Adrenal gland (tissue), 5 donors: ENCODE data around the gene EFHC1.

Experiments used
- POLR2A ChIP-seq, 2 donors: fragments of 450-650 bp; IDR thresholded peaks; one replicate each; pipeline ENCODE4 v1.6.1; 2017; ENCODE audit warnings: antibody characterized with exemption in 2 of 2, mild to moderate bottlenecking in 2 of 2, moderate library complexity in 1 of 2
- TF ChIP-seq, protein P1 (sequence below), 6 experiments: fragments of 450-650 bp in 4 of 6; fragments of 200-600 bp in 2 of 6; sonication (generic) in 1 of 6; IDR thresholded peaks; 1 replicate in 5 of 6; 2 replicates in 1 of 6; pipeline versions ENCODE4 v1.5.1 to v1.8.0; 2016 to 2021; ENCODE audit warnings: antibody characterized with exemption in 6 of 6, mild to moderate bottlenecking in 2 of 6, moderate library complexity in 1 of 6
- donor health status: DM: no; HTN: no; CAD: no.

DNA sequence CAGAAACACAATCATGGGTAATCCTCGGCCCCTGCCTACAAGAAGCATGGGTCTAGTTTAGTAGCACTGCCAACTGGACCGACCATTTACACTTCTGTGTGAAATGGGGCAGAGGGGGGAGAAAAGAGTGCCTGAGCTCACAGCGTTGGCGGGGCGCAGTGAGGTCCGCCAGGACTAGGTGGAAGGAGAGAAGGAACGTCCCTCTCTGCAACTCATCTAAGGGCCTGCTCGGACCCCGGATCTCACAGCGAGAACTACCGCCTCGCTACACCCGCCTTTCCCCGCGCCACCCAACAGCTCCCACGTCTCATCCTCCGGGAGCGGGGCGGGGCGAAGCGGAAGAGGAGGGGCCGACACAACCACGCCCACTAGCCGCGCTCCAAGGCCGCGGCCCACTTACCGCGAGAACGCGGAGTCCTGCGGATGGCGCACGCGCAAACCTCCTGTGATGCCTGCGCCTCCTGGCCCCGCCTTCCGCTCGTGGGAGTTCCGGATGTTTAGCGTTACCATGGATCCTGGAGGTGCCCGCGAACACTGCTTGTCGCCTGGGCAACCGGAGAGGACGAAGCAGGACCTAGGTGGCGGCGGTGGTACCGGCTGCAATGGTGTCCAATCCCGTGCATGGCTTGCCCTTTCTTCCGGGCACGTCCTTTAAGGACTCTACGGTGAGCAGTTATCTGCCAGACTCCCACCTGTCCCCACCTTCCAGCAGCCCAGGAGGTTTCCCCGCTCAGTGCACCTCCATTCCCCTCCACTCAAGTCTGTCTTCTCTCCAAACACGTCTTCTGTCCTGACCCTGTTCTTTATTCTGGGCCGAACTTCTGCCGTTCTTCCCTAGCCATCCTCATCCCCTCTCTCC lies at the start of gene EFHC1:
- TF ChIP-seq, protein P1, sequence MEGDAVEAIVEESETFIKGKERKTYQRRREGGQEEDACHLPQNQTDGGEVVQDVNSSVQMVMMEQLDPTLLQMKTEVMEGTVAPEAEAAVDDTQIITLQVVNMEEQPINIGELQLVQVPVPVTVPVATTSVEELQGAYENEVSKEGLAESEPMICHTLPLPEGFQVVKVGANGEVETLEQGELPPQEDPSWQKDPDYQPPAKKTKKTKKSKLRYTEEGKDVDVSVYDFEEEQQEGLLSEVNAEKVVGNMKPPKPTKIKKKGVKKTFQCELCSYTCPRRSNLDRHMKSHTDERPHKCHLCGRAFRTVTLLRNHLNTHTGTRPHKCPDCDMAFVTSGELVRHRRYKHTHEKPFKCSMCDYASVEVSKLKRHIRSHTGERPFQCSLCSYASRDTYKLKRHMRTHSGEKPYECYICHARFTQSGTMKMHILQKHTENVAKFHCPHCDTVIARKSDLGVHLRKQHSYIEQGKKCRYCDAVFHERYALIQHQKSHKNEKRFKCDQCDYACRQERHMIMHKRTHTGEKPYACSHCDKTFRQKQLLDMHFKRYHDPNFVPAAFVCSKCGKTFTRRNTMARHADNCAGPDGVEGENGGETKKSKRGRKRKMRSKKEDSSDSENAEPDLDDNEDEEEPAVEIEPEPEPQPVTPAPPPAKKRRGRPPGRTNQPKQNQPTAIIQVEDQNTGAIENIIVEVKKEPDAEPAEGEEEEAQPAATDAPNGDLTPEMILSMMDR (IDR thresholded peaks at IDR 0.05), result no peak
- peak; percentile 49 to 68 for TF ChIP-seq POLR2A (IDR thresholded peaks at IDR 0.05)
